Caki2 (cell line): ENCODE measurements around the gene MTHFD1L. TPM values are rescaled to one million over a fixed set of nuclear protein-coding genes. Genes with fewer than 3 reads are reported as not detected.
"Not testable (repeated sequence)": the region's sequence is repeated elsewhere in the genome, so short reads cannot be mapped to it uniquely, and the experiment has no call there.

ENCODE experiments used
- DNase-seq: peaks from one replicate; pipeline ENCODE4 v3.0.0-alpha.2; 2015; ENCODE audit warnings: low read depth
- in situ Hi-C: cut with HindIII; loops from 2 replicates; pipeline ENCODE4 v1.10.0; 2016; ENCODE audit warnings: low sequenced_read_pairs, low pct_unique_long_range_greater_than_20kb, mixed read lengths
- total RNA-seq: library from RNA; depleted of rRNA; stranded (reverse); fragments of >200 nt; shearing (Covaris generic); gene quantifications from 2 replicates; pipeline ENCODE4 v1.2.3, GENCODE V29; 2014; ENCODE audit warnings: low replicate concordance

MTHFD1L gene
- total RNA-seq, 1 experiment from 2014 or later, result 48.6 TPM

- in situ Hi-C loops, DNase-seq: not testable (repeated sequence)
Observed at GRCh38 chr6:150861448-150862168, 3.9 kb upstream of the MTHFD1L start.

- no peak for DNase-seq
- in situ Hi-C loops, result no loop called here
Observed at GRCh38 chr6:150863213-150863928, 2.1 kb upstream of the MTHFD1L start.

GRCh38 chr6:150865043-150865405 is 478 bp upstream of the MTHFD1L start:
- DNase-seq, result no peak

GRCh38 chr6:150866147-150866990 is 867 bp downstream of the MTHFD1L start:
- DNase-seq, result peak; percentile 74
- in situ Hi-C loops, result no loop called here

More at GRCh38 chr6:150865043-150865405, 478 bp upstream of the MTHFD1L start:
- in situ Hi-C loops, result no loop called here

- peak; percentile 38 for DNase-seq
- in situ Hi-C loops, result no loop called here
Observed at GRCh38 chr6:150866991-150867501, 1.5 kb downstream of the MTHFD1L start.

- DNase-seq, result no peak
- in situ Hi-C loops, result no loop called here
Observed at GRCh38 chr6:150868759-150869158, 3.3 kb downstream of the MTHFD1L start.

- in situ Hi-C loops, result no loop called here
- DNase-seq, result no peak
Observed at GRCh38 chr6:150874179-150874578, 8.7 kb downstream of the MTHFD1L start.

- in situ Hi-C loops, result no loop called here
- no peak for DNase-seq
Observed at GRCh38 chr6:150875841-150876240, 10.3 kb downstream of the MTHFD1L start.

GRCh38 chr6:150876598-150876997 is 11.1 kb downstream of the MTHFD1L start:
- in situ Hi-C loops, result no loop called here
- no peak for DNase-seq

GRCh38 chr6:150877928-150878327 is 12.4 kb downstream of the MTHFD1L start:
- DNase-seq, result no peak
- in situ Hi-C loops, result no loop called here

GRCh38 chr6:150878347-150879213 is 13.1 kb downstream of the MTHFD1L start:
- DNase-seq, result no peak

GRCh38 chr6:150880336-150880735 is 14.8 kb downstream of the MTHFD1L start:
- in situ Hi-C loops, result no loop called here
- no peak for DNase-seq

More at GRCh38 chr6:150878347-150879213, 13.1 kb downstream of the MTHFD1L start:
- in situ Hi-C loops, result no loop called here

- peak; percentile 66 for DNase-seq
- in situ Hi-C loops, result no loop called here
Observed at GRCh38 chr6:150881911-150882481, 16.5 kb downstream of the MTHFD1L start.

GRCh38 chr6:150883521-150883920 is 18.0 kb downstream of the MTHFD1L start:
- in situ Hi-C loops, result no loop called here

GRCh38 chr6:150886155-150886554 is 20.7 kb downstream of the MTHFD1L start:
- in situ Hi-C loops, result no loop called here
- no peak for DNase-seq

More at GRCh38 chr6:150883521-150883920, 18.0 kb downstream of the MTHFD1L start:
- DNase-seq, result no peak

- DNase-seq, result no peak
- in situ Hi-C loops, result no loop called here
Observed at GRCh38 chr6:150887978-150888563, 22.6 kb downstream of the MTHFD1L start.

- no peak for DNase-seq
- in situ Hi-C loops, result no loop called here
Observed at GRCh38 chr6:150890346-150890745, 24.8 kb downstream of the MTHFD1L start.
